ENCODE data around the gene GPR89B.
"Not testable (repeated sequence)": the region's sequence is repeated elsewhere in the genome, so short reads cannot be mapped to it uniquely, and the experiment has no call there.

Gene GPR89B

GRCh38 chr1:147928236-147929132 lies at the start of gene GPR89B:
Gene GPR89B (plus strand): TSS chr1:147928420. CDS start chr1:147928537, 117 bp downstream.
- DNase-seq = peak; percentile 83 to 88

DNA sequence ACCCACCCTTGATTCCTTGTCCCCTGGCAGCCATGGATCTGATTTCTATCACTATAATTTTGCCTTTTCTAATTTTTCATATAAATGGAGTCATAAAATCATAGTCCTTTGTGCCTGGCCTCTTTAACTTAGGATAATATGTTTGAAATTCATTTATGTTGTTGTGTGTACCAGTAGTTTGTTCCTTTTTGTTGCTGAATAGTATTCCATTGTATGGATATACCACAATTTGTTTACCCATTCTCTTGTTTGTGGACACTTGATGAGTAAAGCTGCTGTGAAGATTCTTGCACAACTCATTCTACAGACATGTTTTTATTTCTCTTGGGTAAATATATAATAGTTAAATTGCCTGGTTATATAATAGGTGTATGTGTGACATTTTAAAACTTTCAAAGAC lies 48.3 kb upstream of the GPR89B start:
- no peak for DNase-seq

GRCh38 chr1:147882535-147882934 lies 45.7 kb upstream of the GPR89B start:
- no peak for DNase-seq

GRCh38 chr1:147890177-147890790 lies 37.9 kb upstream of the GPR89B start:
- peak; percentile 60 to 64 for DNase-seq

DNA sequence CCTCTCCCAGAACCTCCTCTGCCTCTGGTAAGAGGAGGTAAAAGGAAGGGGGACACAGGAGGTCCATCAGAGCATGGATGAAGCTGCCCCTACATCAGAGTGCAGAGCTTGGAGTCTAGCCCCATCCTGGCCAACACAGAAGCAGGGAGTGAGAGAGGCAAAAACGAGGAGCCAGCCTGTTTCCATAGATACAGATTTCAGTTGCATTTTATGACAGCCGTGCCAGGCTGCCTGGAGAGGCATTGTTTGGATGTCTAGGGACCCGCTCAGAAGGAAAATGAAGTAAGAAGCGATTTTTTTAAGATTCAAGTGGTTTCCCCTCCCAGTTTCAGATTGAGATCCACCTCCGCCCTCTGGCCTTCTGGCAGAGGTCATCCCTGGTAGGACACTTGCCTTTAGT lies 37.1 kb upstream of the GPR89B start:
- DNase-seq = no peak

DNA sequence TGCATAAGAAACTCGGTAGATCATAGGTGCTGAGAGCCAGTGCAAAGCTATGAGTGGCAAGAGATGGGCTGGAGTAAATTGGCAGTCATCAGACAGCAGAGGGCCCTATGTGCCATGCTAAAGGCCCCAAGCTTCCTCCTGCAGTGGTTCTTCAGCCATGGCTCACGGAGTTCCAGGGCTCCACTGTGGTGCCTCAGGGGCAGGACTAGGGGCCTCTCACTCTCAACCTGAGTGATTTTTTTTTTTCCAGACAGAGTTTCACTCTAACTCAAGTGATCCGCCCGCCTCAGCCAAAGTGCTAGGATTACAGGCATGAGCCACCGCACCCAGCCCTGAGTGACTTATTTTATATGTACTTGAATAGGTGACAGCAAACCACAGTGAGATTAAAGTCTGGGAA lies 36.0 kb upstream of the GPR89B start:
- no peak for DNase-seq

DNA sequence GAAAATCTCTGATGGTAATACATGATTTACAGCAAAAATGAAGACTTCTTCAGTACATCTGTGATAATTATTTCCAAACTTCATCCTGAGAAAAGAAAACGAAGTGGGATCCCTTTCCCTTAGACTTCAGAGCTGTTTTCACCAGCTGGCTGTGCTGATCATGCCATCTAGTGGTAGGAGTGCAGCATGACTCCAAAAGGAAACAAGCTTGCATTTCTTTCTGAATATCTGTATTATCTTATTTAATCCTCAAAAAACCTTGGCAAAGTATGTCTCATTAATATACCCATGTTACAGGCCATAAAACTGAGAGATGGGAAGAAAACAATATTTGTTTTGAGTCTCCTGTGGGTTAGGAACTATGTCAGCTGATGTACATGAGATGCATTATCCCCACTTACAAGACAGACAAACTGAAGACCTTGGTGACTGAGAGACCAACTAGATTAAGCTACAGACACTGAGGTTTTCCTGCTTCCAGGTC lies 35.4 kb upstream of the GPR89B start:
- DNase-seq = peak in 1 of 2 donors; percentile 9

GRCh38 chr1:147895123-147895522 lies 33.1 kb upstream of the GPR89B start:
- DNase-seq = no peak

DNA sequence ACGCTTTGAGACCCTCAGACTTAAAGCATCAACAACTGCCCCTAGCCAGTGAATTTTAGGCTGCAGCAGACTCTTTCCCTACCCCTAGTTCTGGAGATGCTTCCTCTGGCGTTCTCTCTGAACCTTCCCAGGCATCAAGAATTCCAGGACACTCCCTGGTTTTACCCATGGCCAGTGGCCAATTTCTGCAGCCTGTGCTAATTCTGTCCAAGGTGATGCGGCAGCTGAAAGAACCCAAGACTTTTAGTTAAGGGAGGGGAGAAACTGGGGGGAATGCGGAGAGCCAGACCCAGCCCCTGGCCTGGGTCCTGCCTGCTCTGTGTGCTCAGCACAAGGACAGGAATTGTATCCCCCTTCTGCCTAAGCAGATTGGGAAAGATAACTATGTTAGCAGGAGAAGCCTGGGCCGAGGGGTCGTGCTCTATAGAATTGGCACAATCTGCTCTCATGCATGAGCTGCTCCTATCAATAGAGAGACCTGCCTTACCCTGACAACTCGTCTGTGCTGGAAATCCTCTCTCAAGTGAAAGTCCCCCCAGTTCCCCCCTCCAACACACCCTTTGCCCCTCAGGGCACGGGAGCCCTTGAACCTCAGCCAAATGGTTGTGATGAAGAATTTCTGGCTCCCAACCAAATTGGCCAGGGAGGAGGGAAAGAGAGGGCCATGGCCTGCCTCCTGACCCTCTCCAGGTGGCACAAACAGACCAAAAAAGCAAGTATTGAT lies 31.0 kb upstream of the GPR89B start:
- no peak for DNase-seq

DNA sequence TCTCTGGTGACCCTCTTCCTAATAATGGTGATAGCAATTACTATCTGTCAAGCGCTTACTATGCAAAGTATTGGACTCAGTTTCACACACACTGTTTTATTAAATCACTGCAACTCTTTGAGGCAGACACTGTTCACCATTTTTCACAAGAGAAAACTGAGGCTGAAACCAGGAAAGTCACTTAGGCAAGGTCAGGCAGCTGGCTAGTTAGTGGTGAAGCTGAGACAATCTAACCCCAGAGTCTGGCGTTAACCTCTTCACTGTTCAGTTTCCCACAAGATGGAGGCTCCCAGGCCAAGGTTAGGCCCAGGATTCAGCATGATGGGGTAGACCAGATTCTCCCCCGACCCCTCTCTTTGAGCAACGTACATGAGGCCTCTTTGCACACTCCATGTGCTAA lies 30.4 kb upstream of the GPR89B start:
- DNase-seq = no peak

- no peak for DNase-seq
These were observed 25.9 kb upstream of the GPR89B start, which contains the start of gene GJA8 for GRCh38 chr1:147902253-147902845. Gene GJA8 (plus strand): TSS chr1:147902795. CDS start chr1:147907956, 5,161 bp downstream.

DNA sequence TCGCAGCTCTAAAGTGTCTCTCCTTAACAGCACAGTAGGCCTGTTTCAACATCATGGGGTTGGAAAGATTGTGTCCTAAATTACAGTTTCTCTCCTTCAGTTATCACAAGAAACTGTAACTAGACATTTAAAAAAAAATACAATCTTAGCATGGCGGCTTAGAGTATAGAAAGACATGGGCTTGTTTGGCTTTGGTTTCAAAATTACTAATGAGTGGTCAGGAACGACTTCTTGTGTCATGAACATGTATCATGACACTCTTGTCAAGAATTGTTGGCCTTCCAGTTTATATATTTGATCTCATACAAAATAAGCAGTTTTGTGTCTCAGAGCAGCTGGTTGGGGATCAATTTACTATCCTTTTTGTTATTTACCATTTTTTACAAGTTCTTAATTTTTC lies 23.5 kb upstream of the GPR89B start:
- DNase-seq = no peak

GRCh38 chr1:147907786-147908509 lies 20.3 kb upstream of the GPR89B start:
- no peak for DNase-seq

- DNase-seq = no peak
These were observed 15.7 kb upstream of the GPR89B start for GRCh38 chr1:147912553-147912952.

DNA sequence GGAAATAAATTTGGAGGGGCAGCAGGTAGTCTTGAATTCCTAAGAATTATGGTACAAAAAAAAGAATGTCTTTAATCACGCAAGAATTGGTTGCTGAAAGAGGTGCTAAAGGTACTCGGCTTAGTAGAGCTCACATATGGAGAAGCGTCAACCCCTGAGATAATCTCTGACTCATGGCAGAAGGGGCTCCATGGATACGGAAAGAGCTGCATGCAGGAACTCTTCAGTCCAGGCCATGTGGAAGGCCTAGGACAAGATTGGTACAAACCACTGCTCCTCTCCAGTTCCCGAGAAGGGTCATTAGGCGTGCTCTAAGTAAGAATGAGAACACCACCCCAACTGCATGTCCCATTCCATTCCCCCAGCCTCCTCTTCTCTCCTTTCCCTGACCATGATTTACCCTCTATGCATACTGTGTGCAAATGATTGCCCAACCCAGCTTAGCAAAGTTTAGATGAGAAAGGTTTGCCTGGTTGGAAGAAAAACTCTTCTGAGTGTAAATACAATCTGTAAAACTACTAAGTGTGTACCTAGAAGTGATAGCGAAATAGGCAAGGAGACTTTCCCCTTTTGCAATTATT lies 14.8 kb upstream of the GPR89B start:
- DNase-seq = no peak

- DNase-seq = no peak
These were observed 8.3 kb upstream of the GPR89B start for GRCh38 chr1:147919896-147920295.

DNA sequence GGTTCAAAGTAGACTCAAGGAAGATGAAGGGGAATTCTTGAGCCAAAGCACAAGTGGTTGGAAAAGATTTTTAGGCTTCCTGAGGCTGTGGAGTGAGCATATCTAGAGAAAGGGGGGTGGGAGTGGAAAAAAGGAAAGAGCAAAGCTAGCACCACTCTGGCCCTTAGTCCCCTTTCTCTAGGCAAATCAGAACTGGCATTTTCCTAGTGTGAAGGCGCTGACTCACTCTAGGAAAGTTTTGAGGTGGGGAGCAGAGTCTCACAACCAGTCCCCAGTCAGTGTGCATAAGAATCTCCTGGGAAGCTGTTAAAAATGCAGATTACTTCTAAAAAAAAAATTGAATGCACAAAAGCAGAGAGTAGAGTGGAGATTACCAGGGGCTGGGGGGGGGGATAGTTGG lies 3.4 kb upstream of the GPR89B start:
- no peak for DNase-seq

- DNase-seq = not testable (repeated sequence)
These were observed 1.0 kb upstream of the GPR89B start for GRCh38 chr1:147927215-147927614.

- DNase-seq = not testable (repeated sequence)
These were observed 531 bp upstream of the GPR89B start for GRCh38 chr1:147927689-147928088.

- not testable (repeated sequence) for DNase-seq
These were observed 2.9 kb downstream of the GPR89B start for GRCh38 chr1:147931137-147931536.

- DNase-seq = not testable (repeated sequence)
These were observed 7.1 kb downstream of the GPR89B start for GRCh38 chr1:147935296-147935695.

DNA sequence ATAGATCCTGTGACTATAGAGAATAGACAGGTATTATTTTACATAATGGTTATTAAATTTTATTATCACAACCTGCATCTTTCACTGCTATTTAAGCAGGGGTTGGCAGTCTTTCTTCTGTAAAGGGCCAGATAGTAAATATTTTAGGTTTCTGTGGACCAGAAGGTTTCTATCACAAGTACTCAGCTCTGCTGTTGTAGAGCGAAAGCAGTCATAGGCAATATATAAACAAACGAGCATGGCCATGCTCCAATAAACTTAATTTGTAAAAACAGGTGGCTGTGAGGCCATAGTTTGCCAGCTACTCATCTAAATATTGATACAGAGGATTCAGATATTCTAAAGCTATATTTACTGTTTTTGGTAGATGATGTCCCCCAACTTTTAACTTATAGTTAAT lies 12.2 kb downstream of the GPR89B start:
- DNase-seq = not testable (repeated sequence)
